SK-N-SH (cell line): ENCODE results near the gene UNC5B. TPM values are rescaled to one million over a fixed set of nuclear protein-coding genes. Genes with fewer than 3 reads are reported as not detected.

ENCODE experiments used
- CTCF ChIA-PET: fragments of 300-600, 350-600 bp; formaldehyde crosslinking; extraction: SDS; loops from one replicate; lab custom pipeline; 2021; lab: Yijun Ruan, JAX
- POLR2A ChIA-PET: fragments of 350-600 bp; sonication (Branson Sonifier 250); formaldehyde crosslinking; extraction: SDS; loops from one replicate; lab custom pipeline; 2020; ENCODE audit warnings: antibody characterized with exemption, inconsistent platforms; lab: Yijun Ruan, JAX
- DNase-seq: peaks from one replicate; pipeline ENCODE4 v3.0.0; 2012
- H2AFZ ChIP-seq: fragments of 200-600 bp; sonication (generic); 2 replicates; pipeline ENCODE4 v1.8.1; 2016; ENCODE audit warnings: antibody characterized with exemption, mild to moderate bottlenecking, low read depth
- H3F3A ChIP-seq: fragments of 200-600 bp; sonication (generic); replicated peaks from 2 replicates; pipeline ENCODE3; 2016; ENCODE audit warnings: antibody characterized with exemption, mild to moderate bottlenecking; ENCODE audit not compliant: insufficient read depth
- H3K27ac ChIP-seq, 2 experiments: fragments of 200-500 bp in 1 of 2; fragments of 200-600 bp in 1 of 2; sonication (Bioruptor generic) in 1 of 2; sonication (generic), shearing (Covaris generic) in 1 of 2; 2 replicates each; pipeline versions ENCODE4 v1.5.1 to v1.6.1; 2014 to 2016; ENCODE audit warnings: low read depth in 2 of 2, inconsistent platforms in 1 of 2, low read length in 1 of 2, mild to moderate bottlenecking in 1 of 2, mixed read lengths in 1 of 2
- H3K27me3 ChIP-seq: fragments of 200-600 bp; sonication (generic), shearing (Covaris generic); 2 replicates; pipeline ENCODE4 v1.6.1; 2016; ENCODE audit warnings: mixed run types; ENCODE audit not compliant: insufficient read depth
- H3K36me3 ChIP-seq, 2 experiments: fragments of 200-500 bp in 1 of 2; fragments of 200-600 bp in 1 of 2; sonication (Bioruptor generic) in 1 of 2; sonication (generic) in 1 of 2; replicated peaks in 1 of 2; 2 replicates each; pipeline versions ENCODE3 to v1.5.1; 2014 to 2016; ENCODE audit warnings: low read length in 1 of 2, mild to moderate bottlenecking in 1 of 2; ENCODE audit not compliant: insufficient read depth in 2 of 2, control insufficient read depth in 1 of 2
- H3K4me1 ChIP-seq, 2 experiments: fragments of 200-500 bp in 1 of 2; fragments of 200-600 bp in 1 of 2; sonication (Bioruptor generic) in 1 of 2; sonication (generic), shearing (Covaris generic) in 1 of 2; 2 replicates each; pipeline versions ENCODE4 v1.5.1 to v1.6.1; 2014 to 2016; ENCODE audit warnings: low read depth in 1 of 2, low read length in 1 of 2, mixed run types in 1 of 2; ENCODE audit not compliant: insufficient read depth in 2 of 2, control insufficient read depth in 1 of 2
- H3K4me2 ChIP-seq: fragments of 200-600 bp; sonication (generic), shearing (Covaris generic); 2 replicates; pipeline ENCODE4 v1.6.1; 2017; ENCODE audit warnings: mixed run types
- H3K4me3 ChIP-seq, 2 experiments: fragments of 200-500 bp in 1 of 2; fragments of 200-600 bp in 1 of 2; sonication (Bioruptor generic) in 1 of 2; sonication (generic), shearing (Covaris generic) in 1 of 2; 2 replicates each; pipeline versions ENCODE4 v1.5.1 to v1.8.1; 2014 to 2016; ENCODE audit warnings: low read depth in 2 of 2, inconsistent platforms in 1 of 2, low read length in 1 of 2, mild to moderate bottlenecking in 1 of 2, mixed read lengths in 1 of 2, moderate library complexity in 1 of 2
- H3K79me2 ChIP-seq: fragments of 200-600 bp; sonication (generic); 2 replicates; pipeline ENCODE4 v1.8.1; 2017; ENCODE audit warnings: mild to moderate bottlenecking; ENCODE audit not compliant: insufficient read depth
- H3K9ac ChIP-seq: fragments of 200-600 bp; sonication (generic); 2 replicates; pipeline ENCODE4 v1.6.1; 2017; ENCODE audit warnings: mixed run types
- H3K9me2 ChIP-seq: fragments of 200-600 bp; sonication (generic); 2 replicates; pipeline ENCODE4 v1.6.1; 2017; ENCODE audit warnings: mixed run types
- H3K9me3 ChIP-seq: fragments of 200-600 bp; sonication (generic); 2 replicates; pipeline ENCODE4 v1.6.1; 2017; ENCODE audit warnings: mixed run types, mild to moderate bottlenecking, moderate library complexity
- H4K20me1 ChIP-seq: fragments of 200-600 bp; sonication (generic); 2 replicates; pipeline ENCODE4 v1.6.1; 2017; ENCODE audit warnings: mild to moderate bottlenecking, mixed run types; ENCODE audit not compliant: insufficient read depth
- ELF1 ChIP-seq: IDR thresholded peaks from 2 replicates; pipeline ENCODE4 v1.4.0; 2012
- EZH2phosphoT487 ChIP-seq: fragments of 200-600 bp; sonication (generic); IDR thresholded peaks from 2 replicates; pipeline ENCODE4 v1.6.1; 2017; ENCODE audit warnings: low read depth, mixed run types, mild to moderate bottlenecking, antibody characterized with exemption, moderate library complexity, borderline replicate concordance
- FOXJ3 ChIP-seq: sonication (generic); formaldehyde crosslinking; IDR thresholded peaks from 2 replicates; pipeline ENCODE4 v1.5.1; 2020; ENCODE audit warnings: mild to moderate bottlenecking, missing genetic modification reagents
- FOXM1 ChIP-seq: IDR thresholded peaks from 2 replicates; pipeline ENCODE4 v1.4.0; 2012; ENCODE audit warnings: low read depth, mild to moderate bottlenecking
- IRF3 ChIP-seq: fragments of 150-350 bp; IDR thresholded peaks from 2 replicates; pipeline ENCODE4 v1.6.1; 2016; ENCODE audit warnings: mild to moderate bottlenecking, low read depth, low read length
- JUND ChIP-seq: IDR thresholded peaks from 2 replicates; pipeline ENCODE4 v1.4.0; 2012
- MXI1 ChIP-seq: IDR thresholded peaks from 2 replicates; pipeline ENCODE4 v1.6.1; 2012; ENCODE audit warnings: mild to moderate bottlenecking, low read depth, low read length, improper control_type of control experiment
- NFIC ChIP-seq: IDR thresholded peaks from 2 replicates; pipeline ENCODE4 v1.4.0; 2012; ENCODE audit warnings: borderline replicate concordance
- NRF1 ChIP-seq: IDR thresholded peaks from 2 replicates; pipeline ENCODE4 v1.6.1; 2012; ENCODE audit warnings: low read depth, mild to moderate bottlenecking, low read length
- POLR2AphosphoS5 ChIP-seq: IDR thresholded peaks from 2 replicates; pipeline ENCODE4 v1.6.1; 2012; ENCODE audit warnings: low read depth, low read length
- RAD21 ChIP-seq: IDR thresholded peaks from 2 replicates; pipeline ENCODE4 v1.6.1; 2012; ENCODE audit warnings: mild to moderate bottlenecking, low read length
- RCOR1 ChIP-seq: fragments of 150-350 bp; IDR thresholded peaks from 2 replicates; pipeline ENCODE4 v1.6.1; 2017; ENCODE audit warnings: antibody characterized with exemption, low read length
- RFX5 ChIP-seq: IDR thresholded peaks from 2 replicates; pipeline ENCODE4 v1.6.1; 2012; ENCODE audit warnings: mild to moderate bottlenecking, improper control_type of control experiment, low read length
- RXRA ChIP-seq: IDR thresholded peaks from 2 replicates; pipeline ENCODE4 v1.4.0; 2012; ENCODE audit warnings: low read depth, mild to moderate bottlenecking, borderline replicate concordance
- SIN3A ChIP-seq: IDR thresholded peaks from 2 replicates; pipeline ENCODE4 v1.6.1; 2012; ENCODE audit warnings: low read depth, mild to moderate bottlenecking, low read length, moderate library complexity, borderline replicate concordance
- TAF1 ChIP-seq: IDR thresholded peaks from 2 replicates; pipeline ENCODE4 v1.6.1; 2012; ENCODE audit warnings: low read depth, mild to moderate bottlenecking, low read length, moderate library complexity, borderline replicate concordance
- TEAD4 ChIP-seq: IDR thresholded peaks from 2 replicates; pipeline ENCODE4 v1.4.0; 2012; ENCODE audit warnings: mild to moderate bottlenecking, borderline replicate concordance; ENCODE audit not compliant: insufficient read depth
- USF2 ChIP-seq: fragments of 150-350 bp; IDR thresholded peaks from 2 replicates; pipeline ENCODE4 v1.6.1; 2017; ENCODE audit warnings: antibody characterized with exemption, low read length, low read depth, borderline replicate concordance
- YY1 ChIP-seq: IDR thresholded peaks from 2 replicates; pipeline ENCODE4 v1.4.0; 2012; ENCODE audit warnings: low read depth, mild to moderate bottlenecking
- WGBS: methylation state at CpG from one replicate; pipeline ENCODE4 v1.1.6; 2017; ENCODE audit warnings: low lambda C conversion rate; 5-methylcytosine and 5-hydroxymethylcytosine counted together
- polyA plus RNA-seq, 3 experiments: library from polyadenylated mRNA; depleted of rRNA; stranded (reverse); fragments of >200 nt; gene quantifications; 2 replicates each; pipeline ENCODE4 v1.2.3, GENCODE V29; 2012
- TF ChIP-seq, protein P1 (sequence below): IDR thresholded peaks from 2 replicates; pipeline ENCODE4 v1.6.1; 2012; ENCODE audit warnings: mild to moderate bottlenecking, low read depth, low read length, moderate library complexity

The UNC5B gene
- polyA plus RNA-seq, 1 of the 3 experiments (the other 2 are of a cell fraction), result 13.8 TPM

GRCh38 chr10:71203716-71204115 lies 8.7 kb upstream of the UNC5B start:
- H2AFZ ChIP-seq, result no peak overlapping the region
- no peaks in the 10 kb centered on the region for H4K20me1 ChIP-seq
- TF ChIP-seq FOXJ3, result no peak
- TF ChIP-seq IRF3, result no peak
- TF ChIP-seq JUND, result no peak
- TF ChIP-seq RXRA, result no peak
- TF ChIP-seq POLR2AphosphoS5, result no peak
- TF ChIP-seq ELF1, result no peak
- TF ChIP-seq RCOR1, result no peak
- no peaks in the 10 kb centered on the region; the same call in 1 of the 2 replicates for H3K27me3 ChIP-seq
- no peak overlapping the region for H3K4me2 ChIP-seq
- H3K9me2 ChIP-seq, result no peaks in the 10 kb centered on the region
- DNase-seq, result no peak
- no peak overlapping the region for H3K4me3 ChIP-seq
- no peaks in the 10 kb centered on the region for H3K79me2 ChIP-seq
- ChIA-PET POLR2A (no interaction called here), CTCF (interaction anchor here (0.8 to 7.0 kb wide), 6 partner anchors 10 to 300 kb away, joined by 3 to 48 read pairs (median 4); no protein-coding TSS in a partner anchor)
- H3K9me3 ChIP-seq, result no peaks in the 10 kb centered on the region
- no peak overlapping the region for H3K27ac ChIP-seq
- peaks cover 0 to 27% of the 10 kb centered on the region in 2 experiments; a peak in 2 of 4 replicates for H3K4me1 ChIP-seq
- no peaks in the 10 kb centered on the region for H3K36me3 ChIP-seq
- WGBS, result 63% methylated on average over 5 of the region's 5 CpGs
- no peak overlapping the region for H3K9ac ChIP-seq
- no peaks in the 10 kb centered on the region for H3F3A ChIP-seq

DNA sequence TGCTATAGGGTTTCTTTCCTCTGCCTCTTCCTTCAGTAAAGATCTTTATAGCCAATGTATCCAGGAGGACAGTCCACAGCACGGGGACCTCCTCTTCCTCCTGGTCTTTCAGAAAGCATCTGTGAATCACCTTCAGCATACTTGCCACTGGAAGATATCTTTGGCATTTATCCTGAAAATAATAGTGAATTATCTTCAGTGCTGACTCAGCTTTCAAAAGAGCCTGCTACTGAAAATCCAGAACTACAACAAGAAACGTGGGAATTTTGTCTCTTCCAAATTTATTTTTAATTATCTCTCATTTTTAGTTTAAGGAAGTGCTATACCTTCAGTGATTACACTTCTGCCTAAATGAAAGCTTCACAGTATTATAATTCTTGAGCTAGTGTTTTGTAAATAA lies 7.6 kb upstream of the UNC5B start:
- Histone ChIP-seq H3K27me3 (peaks cover 3% of the 10 kb centered on the region; the same call in 1 of the 2 replicates), H2AFZ (no peak overlapping the region), H3K9me3 (no peaks in the 10 kb centered on the region), H3K79me2 (no peaks in the 10 kb centered on the region), H4K20me1 (no peaks in the 10 kb centered on the region), H3F3A (no peaks in the 10 kb centered on the region), H3K36me3 (no peaks in the 10 kb centered on the region), H3K4me3 (no peak overlapping the region), H3K4me2 (no peak overlapping the region), H3K9me2 (no peaks in the 10 kb centered on the region), H3K9ac (no peak overlapping the region), H3K27ac (no peak overlapping the region), H3K4me1 (peaks cover 0 to 34% of the 10 kb centered on the region in 2 experiments; a peak in 2 of 4 replicates)
- CTCF ChIA-PET, result interaction anchor here (4.5 to 7.0 kb wide), 2 partner anchors 279 to 301 kb away, joined by 39 to 48 read pairs; no protein-coding TSS in a partner anchor
- DNase-seq, result no peak
- POLR2A ChIA-PET, result no interaction called here
- WGBS, result 28% methylated on average over 2 of the region's 2 CpGs
- TF ChIP-seq RAD21 (no peak), SIN3A (no peak), MXI1 (no peak), EZH2phosphoT487 (no peak), YY1 (no peak), IRF3 (no peak), USF2 (no peak), RFX5 (no peak), NRF1 (no peak), TEAD4 (no peak), FOXM1 (no peak), NFIC (no peak), POLR2AphosphoS5 (no peak), TAF1 (no peak)
- TF ChIP-seq, protein P1, sequence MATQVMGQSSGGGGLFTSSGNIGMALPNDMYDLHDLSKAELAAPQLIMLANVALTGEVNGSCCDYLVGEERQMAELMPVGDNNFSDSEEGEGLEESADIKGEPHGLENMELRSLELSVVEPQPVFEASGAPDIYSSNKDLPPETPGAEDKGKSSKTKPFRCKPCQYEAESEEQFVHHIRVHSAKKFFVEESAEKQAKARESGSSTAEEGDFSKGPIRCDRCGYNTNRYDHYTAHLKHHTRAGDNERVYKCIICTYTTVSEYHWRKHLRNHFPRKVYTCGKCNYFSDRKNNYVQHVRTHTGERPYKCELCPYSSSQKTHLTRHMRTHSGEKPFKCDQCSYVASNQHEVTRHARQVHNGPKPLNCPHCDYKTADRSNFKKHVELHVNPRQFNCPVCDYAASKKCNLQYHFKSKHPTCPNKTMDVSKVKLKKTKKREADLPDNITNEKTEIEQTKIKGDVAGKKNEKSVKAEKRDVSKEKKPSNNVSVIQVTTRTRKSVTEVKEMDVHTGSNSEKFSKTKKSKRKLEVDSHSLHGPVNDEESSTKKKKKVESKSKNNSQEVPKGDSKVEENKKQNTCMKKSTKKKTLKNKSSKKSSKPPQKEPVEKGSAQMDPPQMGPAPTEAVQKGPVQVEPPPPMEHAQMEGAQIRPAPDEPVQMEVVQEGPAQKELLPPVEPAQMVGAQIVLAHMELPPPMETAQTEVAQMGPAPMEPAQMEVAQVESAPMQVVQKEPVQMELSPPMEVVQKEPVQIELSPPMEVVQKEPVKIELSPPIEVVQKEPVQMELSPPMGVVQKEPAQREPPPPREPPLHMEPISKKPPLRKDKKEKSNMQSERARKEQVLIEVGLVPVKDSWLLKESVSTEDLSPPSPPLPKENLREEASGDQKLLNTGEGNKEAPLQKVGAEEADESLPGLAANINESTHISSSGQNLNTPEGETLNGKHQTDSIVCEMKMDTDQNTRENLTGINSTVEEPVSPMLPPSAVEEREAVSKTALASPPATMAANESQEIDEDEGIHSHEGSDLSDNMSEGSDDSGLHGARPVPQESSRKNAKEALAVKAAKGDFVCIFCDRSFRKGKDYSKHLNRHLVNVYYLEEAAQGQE, result no peak
